GM12878 (cell line): ENCODE measurements around the gene BIN1. TPM values are rescaled to one million over a fixed set of nuclear protein-coding genes. Genes with fewer than 3 reads are reported as not detected.

ENCODE experiments used
- ATAC-seq: fragments of 200-7000 bp; cut with Tn5 transposase; 3 replicates; pipeline ENCODE4 v1.9.1; 2020; ENCODE audit warnings: mild to moderate bottlenecking, moderate library complexity
- BruUV-seq: library from RNA; stranded (reverse); fragments of 400-500 nt; replicated peaks from 2 replicates; lab custom pipeline; 2021; lab: Mats Ljungman, UMichigan
- CTCF ChIA-PET: fragments of 300-600 bp; sonication (Branson Sonifier 250); formaldehyde crosslinking; extraction: SDS; loops from one replicate; lab custom pipeline; 2021; ENCODE audit warnings: inconsistent platforms; lab: Yijun Ruan, JAX
- POLR2A ChIA-PET: fragments of 350-600 bp; formaldehyde crosslinking; extraction: SDS; loops from one replicate; lab custom pipeline; 2021; ENCODE audit warnings: inconsistent platforms; lab: Charles Lee
- RAD21 ChIA-PET: fragments of 300-600 bp; sonication (Branson Sonifier 250); formaldehyde crosslinking; loops from one replicate; lab custom pipeline; 2023; ENCODE audit warnings: antibody characterized with exemption; ENCODE audit not compliant: unreplicated experiment; lab: Charles Lee
- SMC1A ChIA-PET: fragments of 300-600 bp; sonication (Branson Sonifier 250); formaldehyde crosslinking; loops from one replicate; lab custom pipeline; 2023; ENCODE audit not compliant: unreplicated experiment, uncharacterized antibody; lab: Charles Lee
- DNase-seq: peaks from one replicate; pipeline ENCODE4 v3.0.0-alpha.2; 2011; ENCODE audit warnings: low read depth, low spot score
- FAIRE-seq: peaks from 3 replicates; lab custom pipeline; 2011; peaks lifted over from hg19 to GRCh38; lab: Jason Lieb, UNC
- H2AFZ ChIP-seq: 2 replicates; pipeline ENCODE4 v1.6.0; 2011; ENCODE audit warnings: low read depth, low read length, control low read depth; ENCODE audit not compliant: control insufficient read depth
- H3K27ac ChIP-seq: 2 replicates; pipeline ENCODE4 v1.5.1; 2011; ENCODE audit warnings: control low read depth; ENCODE audit not compliant: control insufficient read depth, insufficient read depth
- H3K27me3 ChIP-seq, 2 experiments: replicated peaks in 1 of 2; 2 replicates each; pipeline versions ENCODE4 v1.6.0 to v1.6.1; 2011; ENCODE audit warnings: low read length in 1 of 2; ENCODE audit not compliant: control insufficient read depth in 2 of 2, insufficient read depth in 2 of 2
- H3K36me3 ChIP-seq, 2 experiments: 2 replicates each; pipeline ENCODE4 v1.5.1; 2011; ENCODE audit warnings: low read length in 1 of 2; ENCODE audit not compliant: control insufficient read depth in 2 of 2, insufficient read depth in 2 of 2
- H3K4me1 ChIP-seq: 2 replicates; pipeline ENCODE4 v1.6.1; 2011; ENCODE audit warnings: mild to moderate bottlenecking, low read length, moderate library complexity, mixed read lengths; ENCODE audit not compliant: control insufficient read depth, insufficient read depth
- H3K4me2 ChIP-seq: 2 replicates; pipeline ENCODE4 v1.6.0; 2011; ENCODE audit warnings: control low read depth; ENCODE audit not compliant: control insufficient read depth, insufficient read depth
- H3K4me3 ChIP-seq: fragments of 200-600 bp; sonication (generic); 2 replicates; pipeline ENCODE4 v1.5.1; 2016
- H3K79me2 ChIP-seq: 2 replicates; pipeline ENCODE4 v1.6.0; 2011; ENCODE audit warnings: low read length; ENCODE audit not compliant: control insufficient read depth, insufficient read depth
- H3K9ac ChIP-seq: 2 replicates; pipeline ENCODE4 v1.8.0; 2011; ENCODE audit warnings: low read length, control low read depth, mixed read lengths; ENCODE audit not compliant: control insufficient read depth, insufficient read depth
- H3K9me3 ChIP-seq: replicated peaks from 3 replicates; pipeline ENCODE4 v1.5.1; 2011; ENCODE audit warnings: mild to moderate bottlenecking, low read length; ENCODE audit not compliant: control insufficient read depth, insufficient read depth
- H4K20me1 ChIP-seq: 2 replicates; pipeline ENCODE4 v1.6.0; 2011; ENCODE audit not compliant: control insufficient read depth, insufficient read depth
- CREB1 ChIP-seq: IDR thresholded peaks from 2 replicates; pipeline ENCODE4 v1.6.1; 2012; ENCODE audit warnings: low read depth, mild to moderate bottlenecking, inconsistent platforms
- GABPA ChIP-seq: IDR thresholded peaks from 2 replicates; pipeline ENCODE4 v1.6.1; 2014; ENCODE audit warnings: antibody characterized with exemption, low read depth, mild to moderate bottlenecking, inconsistent platforms
- RFX5 ChIP-seq: IDR thresholded peaks from 2 replicates; pipeline ENCODE4 v1.6.1; 2011; ENCODE audit warnings: low read depth, low read length, improper control_type of control experiment
- STAT1 ChIP-seq: fragments of 450-650 bp; conservative IDR thresholded peaks from 2 replicates; pipeline ENCODE4 v1.6.1; 2014; ENCODE audit warnings: antibody characterized with exemption, mild to moderate bottlenecking
- TBL1XR1 ChIP-seq: IDR thresholded peaks from 2 replicates; pipeline ENCODE4 v1.6.1; 2012; ENCODE audit warnings: low read depth, low read length, improper control_type of control experiment
- WGBS: methylation state at CpG from one replicate; pipeline ENCODE4 v1.1.6; 2016; ENCODE audit warnings: low lambda C conversion rate; ENCODE audit not compliant: insufficient replicate concordance, insufficient coverage; ENCODE audit errors: missing lambda C conversion rate; 5-methylcytosine and 5-hydroxymethylcytosine counted together
- in situ Hi-C: fragments of 300-500 bp; cut with MboI; formaldehyde crosslinking; loops from 9 replicates; pipeline ENCODE4 v1.14.3; 2018; ENCODE audit warnings: mixed read lengths
- intact Hi-C: fragments of 100-400 bp; cut with micrococcal nuclease; formaldehyde crosslinking; loops from one replicate; pipeline ENCODE4 v1.14.2; 2022; ENCODE audit not compliant: unreplicated experiment
- polyA plus RNA-seq, 11 experiments: library from polyadenylated mRNA; depleted of rRNA in 4 of 11; unstranded in 6 of 11; stranded (reverse) in 5 of 11; fragments of >200 nt; fragmentation: Nextera tagmentation in 4 of 11; fragmentation: Illumina TruSeq in 1 of 11; extraction: Ambion mirVana in 4 of 11; extraction: Trizol in 1 of 11; gene quantifications; 1 replicate in 1 of 11; 2 replicates in 10 of 11; pipeline versions ENCODE4 v1.2.1 to v1.2.3, GENCODE V29; 2011 to 2016; ENCODE audit warnings: inconsistent platforms in 2 of 11, missing spikeins in 2 of 11, low read depth in 1 of 11
- total RNA-seq, 4 experiments: library from RNA; depleted of rRNA in 3 of 4; stranded (reverse); fragments of >200 nt in 3 of 4; fragmentation: Illumina TruSeq in 1 of 4; extraction: Trizol in 1 of 4; gene quantifications; 2 replicates each; pipeline versions ENCODE4 v1.2.1 to v1.2.3, GENCODE V29; 2013 to 2021
- TF ChIP-seq, protein P1 (sequence below): IDR thresholded peaks from 2 replicates; pipeline ENCODE4 v1.6.1; 2011; ENCODE audit warnings: borderline replicate concordance, low read depth, mild to moderate bottlenecking, moderate library complexity, low read length; ENCODE audit not compliant: insufficient read depth, poor library complexity, severe bottlenecking

The BIN1 gene
- total and polyA plus RNA-seq, 10 of the 15 experiments (the other 5 are each of a cell fraction or from before 2014, with no cell fraction given): 0.32 to 21.3 (median 11.2) TPM

DNA sequence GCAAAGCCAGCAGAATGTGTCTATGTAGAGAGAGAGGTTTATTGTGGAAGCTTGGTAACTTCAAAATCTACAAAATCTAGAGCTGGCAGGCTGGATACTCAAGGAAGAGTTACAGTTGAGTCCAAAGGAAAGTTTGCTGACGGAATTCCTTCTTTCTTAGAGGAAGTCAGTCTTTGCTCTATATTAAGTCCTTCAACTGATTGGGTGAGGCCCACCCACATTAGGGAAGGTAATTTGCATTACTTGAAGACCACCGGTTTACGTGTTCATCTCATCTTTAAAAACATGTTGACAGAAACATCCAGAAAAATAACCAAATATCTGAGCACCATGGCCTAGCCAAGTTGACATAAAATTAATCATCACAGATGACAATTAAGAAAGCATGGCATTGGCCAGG, 106.8 kb downstream of the BIN1 start:
- FAIRE-seq (no peak), ATAC-seq (no peak), DNase-seq (no peak)
- POLR2A ChIA-PET: no interaction called here
- intact Hi-C loops: no loop called here
- Histone ChIP-seq H3K79me2 (no peaks in the 10 kb centered on the region), H3K9ac (no peak overlapping the region), H3K4me1 (no peaks in the 10 kb centered on the region), H3K9me3 (no peaks in the 10 kb centered on the region; the same call in 2 of the 3 replicates), H4K20me1 (no peaks in the 10 kb centered on the region), H3K27me3 (no peaks in the 10 kb centered on the region), H3K4me3 (no peak overlapping the region), H3K4me2 (no peak overlapping the region), H2AFZ (no peak overlapping the region), H3K36me3 (no peaks in the 10 kb centered on the region), H3K27ac (no peak overlapping the region)
- CTCF ChIA-PET: interaction anchor here (1.0 to 1.3 kb wide), 2 partner anchors 10 to 26 kb away, joined by 3 to 4 read pairs; no protein-coding TSS in a partner anchor
- in situ Hi-C loops: no loop called here
- TF ChIP-seq RFX5: no peak
- no peak for TF ChIP-seq GABPA
- TF ChIP-seq STAT1: no peak
- TF ChIP-seq, protein P1, sequence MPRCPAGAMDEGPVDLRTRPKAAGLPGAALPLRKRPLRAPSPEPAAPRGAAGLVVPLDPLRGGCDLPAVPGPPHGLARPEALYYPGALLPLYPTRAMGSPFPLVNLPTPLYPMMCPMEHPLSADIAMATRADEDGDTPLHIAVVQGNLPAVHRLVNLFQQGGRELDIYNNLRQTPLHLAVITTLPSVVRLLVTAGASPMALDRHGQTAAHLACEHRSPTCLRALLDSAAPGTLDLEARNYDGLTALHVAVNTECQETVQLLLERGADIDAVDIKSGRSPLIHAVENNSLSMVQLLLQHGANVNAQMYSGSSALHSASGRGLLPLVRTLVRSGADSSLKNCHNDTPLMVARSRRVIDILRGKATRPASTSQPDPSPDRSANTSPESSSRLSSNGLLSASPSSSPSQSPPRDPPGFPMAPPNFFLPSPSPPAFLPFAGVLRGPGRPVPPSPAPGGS: no peak
- TF ChIP-seq CREB1: no peak
- no peak for TF ChIP-seq TBL1XR1
- SMC1A ChIA-PET: no interaction called here
- no TSS peak for BruUV-seq
- 35% methylated on average over 3 of the region's 3 CpGs for WGBS
- RAD21 ChIA-PET: interaction anchor here (1.5 kb wide), 2 partner anchors 28 to 36 kb away, joined by 3 read pairs; no protein-coding TSS in a partner anchor
